HEK293 (cell line): ENCODE measurements around the gene DDX31.

Experiments used
- CTCF ChIA-PET: fragments of 350-600 bp; formaldehyde crosslinking; extraction: SDS; loops from one replicate; lab custom pipeline; 2021; ENCODE audit warnings: antibody characterized with exemption; lab: Yijun Ruan, JAX
- POLR2A ChIA-PET: fragments of 300-600 bp; formaldehyde crosslinking; extraction: SDS; loops from one replicate; lab custom pipeline; 2020; ENCODE audit warnings: antibody characterized with exemption, inconsistent platforms; lab: Yijun Ruan, JAX
- H3K27ac ChIP-seq: fragments of 200-500 bp; sonication (Bioruptor generic); 2 replicates; pipeline ENCODE4 v1.5.1; 2014; ENCODE audit warnings: low read depth, low read length, control low read depth, inconsistent platforms; ENCODE audit errors: extremely low read depth
- H3K36me3 ChIP-seq, 2 experiments: fragments of 200-500 bp in 1 of 2; sonication (Bioruptor generic) in 1 of 2; 1 replicate in 1 of 2; 2 replicates in 1 of 2; pipeline ENCODE4 v1.5.1; 2014 to 2017; ENCODE audit warnings: inconsistent platforms in 2 of 2, low read length in 2 of 2; ENCODE audit not compliant: control insufficient read depth in 2 of 2, insufficient read depth in 1 of 2
- H3K4me1 ChIP-seq: fragments of 200-500 bp; sonication (Bioruptor generic); 2 replicates; pipeline ENCODE4 v1.5.1; 2014; ENCODE audit warnings: mild to moderate bottlenecking, low read length, inconsistent platforms; ENCODE audit not compliant: control insufficient read depth, insufficient read depth
- H3K4me3 ChIP-seq: 2 replicates; pipeline ENCODE4 v1.5.1; 2011; ENCODE audit warnings: low read depth, mild to moderate bottlenecking, control low read depth, low read length, moderate library complexity
- H3K9me3 ChIP-seq: fragments of 200-500 bp; sonication (Bioruptor generic); 2 replicates; pipeline ENCODE4 v1.5.1; 2014; ENCODE audit warnings: low read depth, low read length, inconsistent platforms; ENCODE audit not compliant: control insufficient read depth, insufficient read depth
- FEZF1 ChIP-seq: fragments of 450-650 bp; formaldehyde crosslinking; IDR thresholded peaks from 2 replicates; pipeline ENCODE4 v1.5.1; 2016; ENCODE audit warnings: missing biosample characterization, missing genetic modification characterization
- HOXA7 ChIP-seq: sonication (generic); formaldehyde crosslinking; IDR thresholded peaks from 2 replicates; pipeline ENCODE4 v1.8.1; 2022; ENCODE audit warnings: missing genetic modification reagents, borderline replicate concordance
- IKZF3 ChIP-seq: fragments of 450-650 bp; IDR thresholded peaks from 2 replicates; pipeline ENCODE4 v1.5.0; 2018; ENCODE audit warnings: missing biosample characterization, mild to moderate bottlenecking, missing genetic modification characterization, moderate library complexity
- MEIS1 ChIP-seq: sonication (generic); formaldehyde crosslinking; IDR thresholded peaks from 2 replicates; pipeline ENCODE4 v1.8.1; 2022; ENCODE audit warnings: missing genetic modification reagents, mild to moderate bottlenecking, borderline replicate concordance
- REPIN1 ChIP-seq: fragments of 450-650 bp; formaldehyde crosslinking; IDR thresholded peaks from 2 replicates; pipeline ENCODE4 v1.5.1; 2017; ENCODE audit warnings: missing biosample characterization, missing genetic modification characterization, low read depth
- ZFP3 ChIP-seq: fragments of 450-650 bp; formaldehyde crosslinking; IDR thresholded peaks from 2 replicates; pipeline ENCODE4 v1.5.1; 2016; ENCODE audit warnings: low read depth, missing biosample characterization, missing genetic modification characterization
- ZFP69B ChIP-seq: fragments of 450-650 bp; formaldehyde crosslinking; IDR thresholded peaks from 2 replicates; pipeline ENCODE4 v1.5.1; 2016; ENCODE audit warnings: missing biosample characterization, missing genetic modification characterization
- ZNF114 ChIP-seq: fragments of 450-650 bp; formaldehyde crosslinking; IDR thresholded peaks from 2 replicates; pipeline ENCODE4 v1.5.0; 2017; ENCODE audit warnings: missing biosample characterization, missing genetic modification characterization
- ZNF121 ChIP-seq: fragments of 450-650 bp; formaldehyde crosslinking; IDR thresholded peaks from 2 replicates; pipeline ENCODE4 v1.5.1; 2016; ENCODE audit warnings: missing biosample characterization, missing genetic modification characterization
- ZNF132 ChIP-seq: fragments of 450-650 bp; formaldehyde crosslinking; IDR thresholded peaks from 2 replicates; pipeline ENCODE4 v1.5.1; 2017; ENCODE audit warnings: missing biosample characterization, missing genetic modification characterization, borderline replicate concordance
- ZNF146 ChIP-seq: fragments of 450-650 bp; formaldehyde crosslinking; IDR thresholded peaks from 2 replicates; pipeline ENCODE4 v1.5.1; 2016; ENCODE audit warnings: missing biosample characterization, missing genetic modification characterization
- ZNF16 ChIP-seq: fragments of 450-650 bp; formaldehyde crosslinking; IDR thresholded peaks from 2 replicates; pipeline ENCODE4 v1.5.1; 2016; ENCODE audit warnings: low read depth, missing biosample characterization, missing genetic modification characterization
- ZNF202 ChIP-seq: fragments of 450-650 bp; formaldehyde crosslinking; IDR thresholded peaks from 2 replicates; pipeline ENCODE4 v1.5.1; 2016; ENCODE audit warnings: missing biosample characterization, missing genetic modification characterization, borderline replicate concordance
- ZNF211 ChIP-seq: fragments of 450-650 bp; formaldehyde crosslinking; IDR thresholded peaks from 2 replicates; pipeline ENCODE4 v1.5.1; 2016; ENCODE audit warnings: low read depth, missing biosample characterization, missing genetic modification characterization
- ZNF214 ChIP-seq: fragments of 450-650 bp; formaldehyde crosslinking; IDR thresholded peaks from 2 replicates; pipeline ENCODE4 v1.5.1; 2017; ENCODE audit warnings: missing biosample characterization, mild to moderate bottlenecking, missing genetic modification characterization, borderline replicate concordance
- ZNF239 ChIP-seq: fragments of 450-650 bp; formaldehyde crosslinking; IDR thresholded peaks from 2 replicates; pipeline ENCODE4 v1.5.1; 2016; ENCODE audit warnings: missing biosample characterization, missing genetic modification characterization
- ZNF266 ChIP-seq: fragments of 450-650 bp; formaldehyde crosslinking; IDR thresholded peaks from 2 replicates; pipeline ENCODE4 v1.5.1; 2016; ENCODE audit warnings: missing biosample characterization, missing genetic modification characterization, low read depth
- ZNF544 ChIP-seq: fragments of 450-650 bp; formaldehyde crosslinking; IDR thresholded peaks from 2 replicates; pipeline ENCODE4 v1.5.0; 2017; ENCODE audit warnings: missing biosample characterization, missing genetic modification characterization
- ZNF621 ChIP-seq: fragments of 450-650 bp; formaldehyde crosslinking; IDR thresholded peaks from 2 replicates; pipeline ENCODE4 v1.5.1; 2017; ENCODE audit warnings: missing biosample characterization, missing genetic modification characterization
- ZNF660 ChIP-seq: fragments of 450-650 bp; IDR thresholded peaks from 2 replicates; pipeline ENCODE4 v1.5.1; 2018; ENCODE audit warnings: missing biosample characterization, mild to moderate bottlenecking, missing genetic modification characterization
- ZNF785 ChIP-seq: fragments of 450-650 bp; formaldehyde crosslinking; IDR thresholded peaks from 2 replicates; pipeline ENCODE4 v1.5.1; 2016; ENCODE audit warnings: missing biosample characterization, missing genetic modification characterization
- ZNF837 ChIP-seq: fragments of 450-650 bp; formaldehyde crosslinking; IDR thresholded peaks from 2 replicates; pipeline ENCODE4 v1.5.1; 2016; ENCODE audit warnings: missing biosample characterization, missing genetic modification characterization
- ZNF843 ChIP-seq: fragments of 450-650 bp; formaldehyde crosslinking; IDR thresholded peaks from 2 replicates; pipeline ENCODE4 v1.5.1; 2016; ENCODE audit warnings: missing biosample characterization, missing genetic modification characterization
- TF ChIP-seq, protein P1 (sequence below): fragments of 450-650 bp; formaldehyde crosslinking; IDR thresholded peaks from 2 replicates; pipeline ENCODE4 v1.5.1; 2016; ENCODE audit warnings: missing biosample characterization, missing genetic modification characterization
- TF ChIP-seq, protein P2 (sequence below): fragments of 450-650 bp; formaldehyde crosslinking; IDR thresholded peaks from 2 replicates; pipeline ENCODE4 v1.5.1; 2016; ENCODE audit warnings: missing biosample characterization, missing genetic modification characterization
- TF ChIP-seq, protein P3 (sequence below): fragments of 450-650 bp; formaldehyde crosslinking; IDR thresholded peaks from 2 replicates; pipeline ENCODE4 v1.5.1; 2016; ENCODE audit warnings: missing biosample characterization, missing genetic modification characterization

Gene DDX31

DNA sequence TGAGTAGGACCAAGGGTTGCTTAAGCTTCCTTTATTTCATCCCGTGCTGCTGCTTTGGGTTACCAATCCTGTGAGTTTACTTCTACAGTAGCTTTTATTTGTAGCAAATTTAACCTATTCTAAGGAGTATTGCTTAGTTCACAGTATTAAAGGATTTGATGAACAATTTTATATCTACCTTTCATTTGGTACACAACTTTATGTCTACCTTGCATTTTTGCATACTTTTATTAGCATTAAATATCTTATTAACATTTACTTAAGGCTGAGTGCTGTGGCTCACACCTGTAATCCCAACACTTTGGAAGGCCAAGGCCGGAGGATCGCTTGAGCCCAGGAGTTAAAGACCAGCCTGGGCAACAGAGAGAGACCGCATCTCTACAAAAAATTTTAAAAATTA is 4.7 kb upstream of the DDX31 start:
- H3K36me3 ChIP-seq: peaks cover 13 to 31% of the 10 kb centered on the region in 2 experiments; a peak in 2 of 3 replicates
- no peak overlapping the region for H3K27ac ChIP-seq
- no peaks in the 10 kb centered on the region for H3K9me3 ChIP-seq
- ChIA-PET POLR2A (no interaction called here), CTCF (interaction anchor here (0.5 to 0.9 kb wide), 4 partner anchors 11 to 21 kb away, joined by 3 to 5 read pairs (median 3); no protein-coding TSS in a partner anchor)
- TF ChIP-seq ZFP3 (no peak), ZNF16 (no peak), ZNF214 (tag by site-specific recombination) (no peak), ZFP69B (tag by site-specific recombination) (no peak), IKZF3 (tag by site-specific recombination) (no peak), ZNF785 (tag by site-specific recombination) (no peak), ZNF211 (tag by site-specific recombination) (no peak), ZNF837 (tag by site-specific recombination) (no peak), MEIS1 (CRISPR knock-in tag) (no peak), ZNF239 (no peak), ZNF843 (tag by site-specific recombination) (no peak), ZNF132 (no peak), ZNF266 (tag by site-specific recombination) (no peak), ZNF202 (tag by site-specific recombination) (no peak), ZNF121 (tag by site-specific recombination) (no peak), HOXA7 (CRISPR knock-in tag) (no peak), ZNF544 (tag by site-specific recombination) (no peak)
- TF ChIP-seq, protein P1, sequence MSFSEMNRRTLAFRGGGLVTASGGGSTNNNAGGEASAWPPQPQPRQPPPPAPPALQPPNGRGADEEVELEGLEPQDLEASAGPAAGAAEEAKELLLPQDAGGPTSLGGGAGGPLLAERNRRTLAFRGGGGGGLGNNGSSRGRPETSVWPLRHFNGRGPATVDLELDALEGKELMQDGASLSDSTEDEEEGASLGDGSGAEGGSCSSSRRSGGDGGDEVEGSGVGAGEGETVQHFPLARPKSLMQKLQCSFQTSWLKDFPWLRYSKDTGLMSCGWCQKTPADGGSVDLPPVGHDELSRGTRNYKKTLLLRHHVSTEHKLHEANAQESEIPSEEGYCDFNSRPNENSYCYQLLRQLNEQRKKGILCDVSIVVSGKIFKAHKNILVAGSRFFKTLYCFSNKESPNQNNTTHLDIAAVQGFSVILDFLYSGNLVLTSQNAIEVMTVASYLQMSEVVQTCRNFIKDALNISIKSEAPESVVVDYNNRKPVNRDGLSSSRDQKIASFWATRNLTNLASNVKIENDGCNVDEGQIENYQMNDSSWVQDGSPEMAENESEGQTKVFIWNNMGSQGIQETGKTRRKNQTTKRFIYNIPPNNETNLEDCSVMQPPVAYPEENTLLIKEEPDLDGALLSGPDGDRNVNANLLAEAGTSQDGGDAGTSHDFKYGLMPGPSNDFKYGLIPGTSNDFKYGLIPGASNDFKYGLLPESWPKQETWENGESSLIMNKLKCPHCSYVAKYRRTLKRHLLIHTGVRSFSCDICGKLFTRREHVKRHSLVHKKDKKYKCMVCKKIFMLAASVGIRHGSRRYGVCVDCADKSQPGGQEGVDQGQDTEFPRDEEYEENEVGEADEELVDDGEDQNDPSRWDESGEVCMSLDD (tag by site-specific recombination): no peak
- TF ChIP-seq, protein P2, sequence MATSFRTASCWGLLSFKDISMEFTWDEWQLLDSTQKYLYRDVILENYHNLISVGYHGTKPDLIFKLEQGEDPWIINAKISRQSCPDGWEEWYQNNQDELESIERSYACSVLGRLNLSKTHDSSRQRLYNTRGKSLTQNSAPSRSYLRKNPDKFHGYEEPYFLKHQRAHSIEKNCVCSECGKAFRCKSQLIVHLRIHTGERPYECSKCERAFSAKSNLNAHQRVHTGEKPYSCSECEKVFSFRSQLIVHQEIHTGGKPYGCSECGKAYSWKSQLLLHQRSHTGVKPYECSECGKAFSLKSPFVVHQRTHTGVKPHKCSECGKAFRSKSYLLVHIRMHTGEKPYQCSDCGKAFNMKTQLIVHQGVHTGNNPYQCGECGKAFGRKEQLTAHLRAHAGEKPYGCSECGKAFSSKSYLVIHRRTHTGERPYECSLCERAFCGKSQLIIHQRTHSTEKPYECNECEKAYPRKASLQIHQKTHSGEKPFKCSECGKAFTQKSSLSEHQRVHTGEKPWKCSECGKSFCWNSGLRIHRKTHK (tag by site-specific recombination): no peak
- peaks cover 3% of the 10 kb centered on the region; the same call in 1 of the 2 replicates for H3K4me1 ChIP-seq
- H3K4me3 ChIP-seq: no peak overlapping the region

DNA sequence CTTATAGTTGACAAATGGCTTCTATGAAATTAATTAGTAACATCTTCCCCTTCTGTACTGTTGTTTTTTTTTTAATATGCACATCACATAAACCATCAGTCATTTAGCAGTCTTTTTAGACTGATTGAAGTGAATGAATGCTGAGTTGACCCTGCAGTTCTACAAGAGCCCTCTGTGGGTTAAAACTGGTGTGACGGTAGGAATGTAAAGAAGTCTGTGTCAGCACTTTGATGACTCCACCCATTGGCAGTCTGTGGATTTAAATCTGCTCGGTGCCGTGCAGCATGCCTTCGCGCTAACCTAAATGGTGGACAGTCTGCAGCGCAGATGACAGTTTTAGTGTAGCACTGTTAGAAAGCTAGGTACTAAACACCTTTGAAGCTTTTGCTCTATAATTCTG is 3.6 kb upstream of the DDX31 start:
- POLR2A ChIA-PET: no interaction called here
- no peak overlapping the region for H3K4me3 ChIP-seq

More for the DNA sequence above, 3.6 kb upstream of the DDX31 start:
- H3K9me3 ChIP-seq: no peaks in the 10 kb centered on the region
- H3K36me3 ChIP-seq: peaks cover 2 to 20% of the 10 kb centered on the region in 2 experiments; a peak in 1 of 3 replicates
- CTCF ChIA-PET: interaction anchor here (0.9 kb wide), 2 partner anchors 15 to 21 kb away, joined by 3 to 5 read pairs; no protein-coding TSS in a partner anchor
- no peak overlapping the region for H3K27ac ChIP-seq
- peaks cover 3% of the 10 kb centered on the region; the same call in 1 of the 2 replicates for H3K4me1 ChIP-seq
- TF ChIP-seq ZNF660 (no peak), REPIN1 (no peak), ZNF621 (tag by site-specific recombination) (no peak), ZNF146 (tag by site-specific recombination) (no peak), ZNF114 (tag by site-specific recombination) (no peak), FEZF1 (tag by site-specific recombination) (peak; percentile 37; the same call in 1 of the 2 replicates)
- TF ChIP-seq, protein P3, sequence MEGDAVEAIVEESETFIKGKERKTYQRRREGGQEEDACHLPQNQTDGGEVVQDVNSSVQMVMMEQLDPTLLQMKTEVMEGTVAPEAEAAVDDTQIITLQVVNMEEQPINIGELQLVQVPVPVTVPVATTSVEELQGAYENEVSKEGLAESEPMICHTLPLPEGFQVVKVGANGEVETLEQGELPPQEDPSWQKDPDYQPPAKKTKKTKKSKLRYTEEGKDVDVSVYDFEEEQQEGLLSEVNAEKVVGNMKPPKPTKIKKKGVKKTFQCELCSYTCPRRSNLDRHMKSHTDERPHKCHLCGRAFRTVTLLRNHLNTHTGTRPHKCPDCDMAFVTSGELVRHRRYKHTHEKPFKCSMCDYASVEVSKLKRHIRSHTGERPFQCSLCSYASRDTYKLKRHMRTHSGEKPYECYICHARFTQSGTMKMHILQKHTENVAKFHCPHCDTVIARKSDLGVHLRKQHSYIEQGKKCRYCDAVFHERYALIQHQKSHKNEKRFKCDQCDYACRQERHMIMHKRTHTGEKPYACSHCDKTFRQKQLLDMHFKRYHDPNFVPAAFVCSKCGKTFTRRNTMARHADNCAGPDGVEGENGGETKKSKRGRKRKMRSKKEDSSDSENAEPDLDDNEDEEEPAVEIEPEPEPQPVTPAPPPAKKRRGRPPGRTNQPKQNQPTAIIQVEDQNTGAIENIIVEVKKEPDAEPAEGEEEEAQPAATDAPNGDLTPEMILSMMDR (tag by site-specific recombination): peak; percentile 14; the same call in 1 of the 2 replicates
